HepG2 (cell line): ENCODE measurements around the gene CISD3. TPM values are rescaled to one million over a fixed set of nuclear protein-coding genes. Genes with fewer than 3 reads are reported as not detected.

Experiments used
- CREB1 ChIP-seq, 2 experiments: fragments of 450-650 bp in 1 of 2; IDR thresholded peaks; 2 replicates each; pipeline ENCODE4 v1.6.1; 2016 to 2017; ENCODE audit warnings: control low read depth in 1 of 2, mild to moderate bottlenecking in 1 of 2, missing compliant biosample characterization in 1 of 2, missing genetic modification characterization in 1 of 2
- DNMT3B ChIP-seq: conservative IDR thresholded peaks from 2 replicates; pipeline ENCODE4 v1.6.1; 2016; ENCODE audit warnings: missing biosample characterization, control low read depth
- ELF1 ChIP-seq: sonication (generic); formaldehyde crosslinking; IDR thresholded peaks from 2 replicates; pipeline ENCODE4 v1.4.0; 2020; ENCODE audit warnings: missing genetic modification reagents
- GLI4 ChIP-seq: sonication (generic); formaldehyde crosslinking; IDR thresholded peaks from 2 replicates; pipeline ENCODE4 v1.5.1; 2020; ENCODE audit warnings: missing genetic modification reagents, mild to moderate bottlenecking, moderate library complexity, borderline replicate concordance
- LCORL ChIP-seq, 2 experiments: fragments of 450-650 bp in 1 of 2; sonication (generic) in 1 of 2; formaldehyde crosslinking in 1 of 2; IDR thresholded peaks; 2 replicates each; pipeline versions ENCODE4 v1.5.0 to v1.6.1; 2017 to 2020; ENCODE audit warnings: antibody characterized with exemption in 1 of 2, missing genetic modification reagents in 1 of 2
- ONECUT2 ChIP-seq: sonication (generic); formaldehyde crosslinking; IDR thresholded peaks from 2 replicates; pipeline ENCODE4 v1.4.0; 2020; ENCODE audit warnings: missing genetic modification reagents
- RAD21 ChIP-seq: fragments of 450-650 bp; formaldehyde crosslinking; IDR thresholded peaks from 2 replicates; pipeline ENCODE4 v1.5.0; 2020; ENCODE audit warnings: mild to moderate bottlenecking
- SIX4 ChIP-seq: sonication (generic); formaldehyde crosslinking; IDR thresholded peaks from 2 replicates; pipeline ENCODE4 v1.4.0; 2020; ENCODE audit warnings: missing genetic modification reagents
- SP5 ChIP-seq: IDR thresholded peaks from 2 replicates; pipeline ENCODE4 v1.6.1; 2016; ENCODE audit warnings: low read depth, borderline replicate concordance
- ZNF329 ChIP-seq: sonication (generic); formaldehyde crosslinking; IDR thresholded peaks from 2 replicates; pipeline ENCODE4 v1.9.0; 2021; ENCODE audit warnings: low read depth, mild to moderate bottlenecking, missing genetic modification reagents
- ZNF383 ChIP-seq: sonication (generic); formaldehyde crosslinking; IDR thresholded peaks from 2 replicates; pipeline ENCODE4 v1.4.0; 2020; ENCODE audit warnings: missing genetic modification reagents, mild to moderate bottlenecking, borderline replicate concordance
- ZNF513 ChIP-seq: sonication (generic); formaldehyde crosslinking; conservative IDR thresholded peaks from 2 replicates; pipeline ENCODE4 v1.5.0; 2020; ENCODE audit warnings: missing genetic modification reagents
- ZNF589 ChIP-seq: sonication (generic); formaldehyde crosslinking; conservative IDR thresholded peaks from 2 replicates; pipeline ENCODE4 v1.8.0; 2022; ENCODE audit warnings: mild to moderate bottlenecking, moderate library complexity, missing genetic modification reagents
- ZNF605 ChIP-seq: sonication (generic); formaldehyde crosslinking; IDR thresholded peaks from 2 replicates; pipeline ENCODE4 v1.8.0; 2022; ENCODE audit warnings: mild to moderate bottlenecking, missing genetic modification reagents
- ZNF773 ChIP-seq: sonication (generic); formaldehyde crosslinking; IDR thresholded peaks from 2 replicates; pipeline ENCODE4 v1.4.0; 2020; ENCODE audit warnings: missing genetic modification reagents, borderline replicate concordance
- ZSCAN21 ChIP-seq: sonication (generic); formaldehyde crosslinking; IDR thresholded peaks from 2 replicates; pipeline ENCODE4 v1.8.0; 2022; ENCODE audit warnings: mild to moderate bottlenecking, missing genetic modification reagents, moderate library complexity, borderline replicate concordance
- ZSCAN29 ChIP-seq: sonication (generic); formaldehyde crosslinking; conservative IDR thresholded peaks from 2 replicates; pipeline ENCODE4 v1.4.0; 2020; ENCODE audit warnings: mild to moderate bottlenecking, missing genetic modification reagents
- polyA plus RNA-seq, 8 experiments: library from polyadenylated mRNA; depleted of rRNA in 3 of 8; stranded (reverse) in 7 of 8; unstranded in 1 of 8; fragments of >200 nt; fragmentation: Illumina TruSeq in 4 of 8; extraction: Trizol in 4 of 8; gene quantifications; 2 replicates each; pipeline versions ENCODE4 v1.2.1 to v1.2.3, GENCODE V29; 2011 to 2016; ENCODE audit warnings: low read depth in 4 of 8, missing spikeins in 1 of 8, mixed read lengths in 1 of 8; ENCODE audit not compliant: insufficient read depth in 1 of 8
- total RNA-seq, 5 experiments: library from RNA; depleted of rRNA; stranded (reverse); fragments of >200 nt; fragmentation: Illumina TruSeq; extraction: Trizol; gene quantifications; 2 replicates each; pipeline ENCODE4 v1.2.3, GENCODE V29; 2016; ENCODE audit warnings: low read depth in 1 of 5
- TF ChIP-seq, protein P1 (sequence below): sonication (generic); formaldehyde crosslinking; IDR thresholded peaks from 2 replicates; pipeline ENCODE4 v1.4.0; 2020; ENCODE audit warnings: missing genetic modification reagents, borderline replicate concordance
- TF ChIP-seq, protein P2 (sequence below): sonication (generic); formaldehyde crosslinking; IDR thresholded peaks from 2 replicates; pipeline ENCODE4 v1.8.0; 2022; ENCODE audit warnings: missing genetic modification reagents, mild to moderate bottlenecking, borderline replicate concordance
- TF ChIP-seq, protein P3 (sequence below): fragments of 450-650 bp; IDR thresholded peaks from 2 replicates; pipeline ENCODE4 v1.6.1; 2017; ENCODE audit warnings: mild to moderate bottlenecking

Gene CISD3
- total and polyA plus RNA-seq, 2 of the 13 experiments (the other 11 are each of a cell fraction or from before 2014, with no cell fraction given): 30.0 to 34.1 TPM

DNA sequence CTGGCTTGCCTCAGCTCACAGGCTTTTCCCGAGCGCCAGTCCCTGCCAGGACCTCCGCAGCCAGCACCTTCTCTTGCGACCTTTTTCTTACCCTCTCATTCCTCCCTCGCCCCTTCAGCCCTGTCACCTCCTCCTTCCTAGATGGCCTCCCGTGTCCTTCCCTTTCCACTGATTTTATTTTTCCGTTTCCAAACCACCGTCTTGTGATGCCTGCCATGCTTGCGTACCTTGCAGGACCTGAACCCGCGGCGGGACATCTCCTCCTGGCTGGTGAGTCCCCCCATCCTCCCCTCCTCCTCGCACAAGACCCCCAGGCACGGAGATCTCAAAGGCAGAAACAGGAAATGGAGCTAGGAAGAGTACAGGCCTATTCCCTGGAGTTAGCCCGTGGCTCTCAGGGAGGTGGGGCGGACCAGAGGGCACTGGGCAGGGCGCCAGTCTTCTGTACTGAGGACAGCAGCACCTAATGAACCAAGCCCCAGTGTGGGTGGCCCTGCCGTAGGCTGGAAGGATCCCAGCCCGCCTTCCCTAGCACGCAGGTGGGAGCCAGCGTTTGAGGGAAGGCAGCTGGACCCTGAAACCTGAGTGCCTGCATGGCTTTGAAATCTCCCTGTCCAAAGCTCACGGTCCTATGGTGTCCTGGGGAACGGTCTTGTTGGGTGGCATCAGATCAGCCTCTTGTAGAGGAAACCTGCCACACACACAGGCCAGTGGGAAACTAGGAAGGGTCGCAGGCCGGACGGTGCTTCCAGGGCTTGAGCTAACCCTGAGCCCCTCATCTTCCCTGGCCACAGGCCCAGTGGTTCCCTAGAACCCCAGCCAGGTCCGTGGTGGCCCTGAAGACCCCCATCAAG lies 612 bp downstream of the CISD3 start (continued):
- TF ChIP-seq ZSCAN29 (CRISPR knock-in tag) (0 out of 2 replicates have a peak, but pooled peaks have one; percentile 44), ZNF605 (CRISPR knock-in tag) (peak; percentile 47; the same call in 1 of the 2 replicates), GLI4 (CRISPR knock-in tag) (peak; percentile 46; the same call in 1 of the 2 replicates), ONECUT2 (CRISPR knock-in tag) (no peak), ZNF773 (CRISPR knock-in tag) (no peak), ZNF589 (CRISPR knock-in tag) (peak; percentile 83), ELF1 (CRISPR knock-in tag) (peak; percentile 77), RAD21 (CRISPR knock-in tag) (peak; percentile 45; the same call in 1 of the 2 replicates), SIX4 (0 out of 2 replicates have a peak, but pooled peaks have one; percentile 41), ZSCAN21 (peak; percentile 78), LCORL (IDR thresholded peaks at IDR 0.05) (no peak), LCORL (CRISPR knock-in tag; IDR thresholded peaks at IDR 0.05) (peak; percentile 82), ZNF329 (CRISPR knock-in tag) (peak; percentile 57; the same call in 1 of the 2 replicates), ZNF383 (CRISPR knock-in tag) (peak; percentile 68; the same call in 1 of the 2 replicates), CREB1 (IDR thresholded peaks at IDR 0.05) (no peak), CREB1 (CRISPR knock-in tag; IDR thresholded peaks at IDR 0.05) (no peak), ZNF513 (CRISPR knock-in tag) (0 out of 2 replicates have a peak, but pooled peaks have one; percentile 58), SP5 (CRISPR knock-in tag) (peak; percentile 92), DNMT3B (CRISPR knock-in tag) (no peak)
- TF ChIP-seq, protein P1, sequence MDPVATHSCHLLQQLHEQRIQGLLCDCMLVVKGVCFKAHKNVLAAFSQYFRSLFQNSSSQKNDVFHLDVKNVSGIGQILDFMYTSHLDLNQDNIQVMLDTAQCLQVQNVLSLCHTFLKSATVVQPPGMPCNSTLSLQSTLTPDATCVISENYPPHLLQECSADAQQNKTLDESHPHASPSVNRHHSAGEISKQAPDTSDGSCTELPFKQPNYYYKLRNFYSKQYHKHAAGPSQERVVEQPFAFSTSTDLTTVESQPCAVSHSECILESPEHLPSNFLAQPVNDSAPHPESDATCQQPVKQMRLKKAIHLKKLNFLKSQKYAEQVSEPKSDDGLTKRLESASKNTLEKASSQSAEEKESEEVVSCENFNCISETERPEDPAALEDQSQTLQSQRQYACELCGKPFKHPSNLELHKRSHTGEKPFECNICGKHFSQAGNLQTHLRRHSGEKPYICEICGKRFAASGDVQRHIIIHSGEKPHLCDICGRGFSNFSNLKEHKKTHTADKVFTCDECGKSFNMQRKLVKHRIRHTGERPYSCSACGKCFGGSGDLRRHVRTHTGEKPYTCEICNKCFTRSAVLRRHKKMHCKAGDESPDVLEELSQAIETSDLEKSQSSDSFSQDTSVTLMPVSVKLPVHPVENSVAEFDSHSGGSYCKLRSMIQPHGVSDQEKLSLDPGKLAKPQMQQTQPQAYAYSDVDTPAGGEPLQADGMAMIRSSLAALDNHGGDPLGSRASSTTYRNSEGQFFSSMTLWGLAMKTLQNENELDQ (CRISPR knock-in tag): 0 out of 2 replicates have a peak, but pooled peaks have one; percentile 43
- TF ChIP-seq, protein P2, sequence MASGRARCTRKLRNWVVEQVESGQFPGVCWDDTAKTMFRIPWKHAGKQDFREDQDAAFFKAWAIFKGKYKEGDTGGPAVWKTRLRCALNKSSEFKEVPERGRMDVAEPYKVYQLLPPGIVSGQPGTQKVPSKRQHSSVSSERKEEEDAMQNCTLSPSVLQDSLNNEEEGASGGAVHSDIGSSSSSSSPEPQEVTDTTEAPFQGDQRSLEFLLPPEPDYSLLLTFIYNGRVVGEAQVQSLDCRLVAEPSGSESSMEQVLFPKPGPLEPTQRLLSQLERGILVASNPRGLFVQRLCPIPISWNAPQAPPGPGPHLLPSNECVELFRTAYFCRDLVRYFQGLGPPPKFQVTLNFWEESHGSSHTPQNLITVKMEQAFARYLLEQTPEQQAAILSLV (CRISPR knock-in tag): peak; percentile 85; the same call in 1 of the 2 replicates
- TF ChIP-seq, protein P3, sequence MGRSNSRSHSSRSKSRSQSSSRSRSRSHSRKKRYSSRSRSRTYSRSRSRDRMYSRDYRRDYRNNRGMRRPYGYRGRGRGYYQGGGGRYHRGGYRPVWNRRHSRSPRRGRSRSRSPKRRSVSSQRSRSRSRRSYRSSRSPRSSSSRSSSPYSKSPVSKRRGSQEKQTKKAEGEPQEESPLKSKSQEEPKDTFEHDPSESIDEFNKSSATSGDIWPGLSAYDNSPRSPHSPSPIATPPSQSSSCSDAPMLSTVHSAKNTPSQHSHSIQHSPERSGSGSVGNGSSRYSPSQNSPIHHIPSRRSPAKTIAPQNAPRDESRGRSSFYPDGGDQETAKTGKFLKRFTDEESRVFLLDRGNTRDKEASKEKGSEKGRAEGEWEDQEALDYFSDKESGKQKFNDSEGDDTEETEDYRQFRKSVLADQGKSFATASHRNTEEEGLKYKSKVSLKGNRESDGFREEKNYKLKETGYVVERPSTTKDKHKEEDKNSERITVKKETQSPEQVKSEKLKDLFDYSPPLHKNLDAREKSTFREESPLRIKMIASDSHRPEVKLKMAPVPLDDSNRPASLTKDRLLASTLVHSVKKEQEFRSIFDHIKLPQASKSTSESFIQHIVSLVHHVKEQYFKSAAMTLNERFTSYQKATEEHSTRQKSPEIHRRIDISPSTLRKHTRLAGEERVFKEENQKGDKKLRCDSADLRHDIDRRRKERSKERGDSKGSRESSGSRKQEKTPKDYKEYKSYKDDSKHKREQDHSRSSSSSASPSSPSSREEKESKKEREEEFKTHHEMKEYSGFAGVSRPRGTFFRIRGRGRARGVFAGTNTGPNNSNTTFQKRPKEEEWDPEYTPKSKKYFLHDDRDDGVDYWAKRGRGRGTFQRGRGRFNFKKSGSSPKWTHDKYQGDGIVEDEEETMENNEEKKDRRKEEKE: no peak
